Endothelial cell of hepatic sinusoid (primary cell): ENCODE data around the gene WDR87.

Experiments
- in situ Hi-C: cut with HindIII; loops from 2 replicates; pipeline ENCODE4 v1.10.0; 2017; ENCODE audit warnings: low sequenced_read_pairs

Gene WDR87

GRCh38 chr19:37931881-37932655 lies 25.7 kb upstream of the WDR87 start:
- in situ Hi-C loops, result no loop called here

- in situ Hi-C loops, result no loop called here
Observed at GRCh38 chr19:37930416-37930815, 24.0 kb upstream of the WDR87 start.

- in situ Hi-C loops, result no loop called here
Observed at GRCh38 chr19:37929355-37929923, 23.0 kb upstream of the WDR87 start.

- in situ Hi-C loops, result no loop called here
Observed at GRCh38 chr19:37928527-37929286, 22.3 kb upstream of the WDR87 start.

- in situ Hi-C loops, result no loop called here
Observed at GRCh38 chr19:37926711-37927110, 20.3 kb upstream of the WDR87 start.

GRCh38 chr19:37926255-37926654 lies 19.9 kb upstream of the WDR87 start:
- in situ Hi-C loops, result no loop called here

GRCh38 chr19:37925212-37925611 lies 18.8 kb upstream of the WDR87 start:
- in situ Hi-C loops, result no loop called here

- in situ Hi-C loops, result loop anchor here (5.0 kb wide), 2 partner anchors 38 to 73 kb away; no protein-coding TSS in a partner anchor
Observed at GRCh38 chr19:37924573-37924972, 18.2 kb upstream of the WDR87 start.

GRCh38 chr19:37920591-37921450 lies 14.4 kb upstream of the WDR87 start:
- in situ Hi-C loops, result loop anchor here (5.0 kb wide), 2 partner anchors 41 to 76 kb away; no protein-coding TSS in a partner anchor

- in situ Hi-C loops, result no loop called here
Observed at GRCh38 chr19:37914908-37915307, 8.5 kb upstream of the WDR87 start.

GRCh38 chr19:37909661-37910199 lies 3.3 kb upstream of the WDR87 start:
- in situ Hi-C loops, result no loop called here

GRCh38 chr19:37907735-37908455 lies 1.5 kb upstream of the WDR87 start:
- in situ Hi-C loops, result no loop called here

- in situ Hi-C loops, result no loop called here
Observed at GRCh38 chr19:37906869-37907734, 708 bp upstream of the WDR87 start, which contains the start of gene SIPA1L3. Gene SIPA1L3, plus strand, starts transcription at chr19:37907208. Its CDS starts 174,358 bp downstream, at chr19:38081566.

- in situ Hi-C loops, result no loop called here
Observed at GRCh38 chr19:37903096-37903495, 3.3 kb downstream of the WDR87 start.

- in situ Hi-C loops, result no loop called here
Observed at GRCh38 chr19:37902668-37903067, 3.7 kb downstream of the WDR87 start.

GRCh38 chr19:37899966-37900365 lies 6.4 kb downstream of the WDR87 start:
- in situ Hi-C loops, result loop anchor here (5.0 to 10.0 kb wide), 2 partner anchors 205 to 317 kb away; no protein-coding TSS in a partner anchor

GRCh38 chr19:37899453-37899852 lies 6.9 kb downstream of the WDR87 start:
- in situ Hi-C loops, result loop anchor here (5.0 to 10.0 kb wide), 2 partner anchors 205 to 318 kb away; no protein-coding TSS in a partner anchor

GRCh38 chr19:37896180-37896579 lies 10.2 kb downstream of the WDR87 start:
- in situ Hi-C loops, result loop anchor here (5.0 to 10.0 kb wide), 2 partner anchors 209 to 321 kb away; no protein-coding TSS in a partner anchor
